Hepatocyte (in vitro differentiated cells): Measurements from ENCODE around the gene ALDH1B1. TPM values are rescaled to one million over a fixed set of nuclear protein-coding genes. Genes with fewer than 3 reads are reported as not detected.

ENCODE experiments used
- DNase-seq: peaks from one replicate; pipeline ENCODE4 v3.0.0-alpha.2; 2016; ENCODE audit warnings: low spot score
- H2AFZ ChIP-seq: fragments of 200-600 bp; sonication (generic); 2 replicates; pipeline ENCODE4 v1.6.0; 2016; ENCODE audit warnings: antibody characterized with exemption, mild to moderate bottlenecking
- H3K27ac ChIP-seq: fragments of 200-600 bp; sonication (generic); 2 replicates; pipeline ENCODE4 v1.5.1; 2016; ENCODE audit warnings: mild to moderate bottlenecking
- H3K27me3 ChIP-seq: fragments of 200-600 bp; sonication (generic); 2 replicates; pipeline ENCODE4 v1.6.1; 2016
- H3K36me3 ChIP-seq: fragments of 200-600 bp; sonication (generic); replicated peaks from 2 replicates; pipeline ENCODE4 v1.5.1; 2016; ENCODE audit warnings: low read depth; ENCODE audit not compliant: insufficient read depth
- H3K4me1 ChIP-seq: fragments of 200-600 bp; sonication (generic); 2 replicates; pipeline ENCODE4 v1.5.1; 2016; ENCODE audit warnings: mild to moderate bottlenecking, moderate library complexity; ENCODE audit not compliant: insufficient read depth
- H3K4me2 ChIP-seq: fragments of 200-600 bp; sonication (generic); 2 replicates; pipeline ENCODE4 v1.6.0; 2016
- H3K4me3 ChIP-seq: fragments of 200-600 bp; sonication (generic); 2 replicates; pipeline ENCODE4 v1.5.1; 2016; ENCODE audit warnings: mild to moderate bottlenecking
- H3K79me2 ChIP-seq: fragments of 200-600 bp; sonication (generic); 2 replicates; pipeline ENCODE4 v1.6.0; 2017; ENCODE audit warnings: mild to moderate bottlenecking
- H3K9me2 ChIP-seq: fragments of 200-600 bp; sonication (generic); replicated peaks from 2 replicates; pipeline ENCODE4 v1.6.0; 2017; ENCODE audit warnings: mild to moderate bottlenecking; ENCODE audit not compliant: insufficient read depth
- H3K9me3 ChIP-seq: fragments of 200-600 bp; sonication (generic); 2 replicates; pipeline ENCODE4 v1.5.1; 2016; ENCODE audit warnings: low read depth, mild to moderate bottlenecking
- H4K20me1 ChIP-seq: fragments of 200-600 bp; sonication (generic); 2 replicates; pipeline ENCODE4 v1.6.0; 2016; ENCODE audit warnings: mild to moderate bottlenecking; ENCODE audit not compliant: insufficient read depth, poor library complexity, severe bottlenecking
- EZH2 ChIP-seq: fragments of 200-600 bp; sonication (generic); IDR thresholded peaks from 2 replicates; pipeline ENCODE4 v1.6.1; 2016; ENCODE audit warnings: antibody characterized with exemption, mild to moderate bottlenecking, borderline replicate concordance
- EZH2phosphoT487 ChIP-seq: fragments of 200-600 bp; sonication (generic); IDR thresholded peaks from one replicate; pipeline ENCODE4 v1.6.1; 2018; ENCODE audit warnings: antibody characterized with exemption, mild to moderate bottlenecking, low read depth, moderate library complexity; ENCODE audit not compliant: unreplicated experiment, severe bottlenecking
- WGBS: methylation state at CpG from one replicate; pipeline ENCODE4 v1.1.6; 2016; ENCODE audit warnings: low lambda C conversion rate; ENCODE audit errors: missing lambda C conversion rate; 5-methylcytosine and 5-hydroxymethylcytosine counted together
- polyA plus RNA-seq: library from polyadenylated mRNA; unstranded; fragments of >200 nt; fragmentation: Nextera tagmentation; extraction: Ambion mirVana; gene quantifications from 2 replicates; pipeline ENCODE4 v1.2.1, GENCODE V29; 2016
- total RNA-seq: library from RNA; depleted of rRNA; stranded (reverse); fragments of >200 nt; gene quantifications from 2 replicates; pipeline ENCODE4 v1.2.3, GENCODE V29; 2014
- TF ChIP-seq, protein P1 (sequence below): fragments of 200-600 bp; sonication (generic); IDR thresholded peaks from 2 replicates; pipeline ENCODE4 v1.5.1; 2016; ENCODE audit warnings: antibody characterized with exemption, mild to moderate bottlenecking; ENCODE audit not compliant: poor library complexity

ALDH1B1 gene
- total and polyA plus RNA-seq, 2 experiments from 2014 or later, result 30.9 to 45.8 TPM

- no peaks in the 10 kb centered on the region for H3K9me3 ChIP-seq
- no peaks in the 10 kb centered on the region for H3K36me3 ChIP-seq
- 73% methylated on average over 4 of the region's 4 CpGs for WGBS
- H3K27ac ChIP-seq, result no peak overlapping the region
- no peak overlapping the region for H2AFZ ChIP-seq
- no peak overlapping the region for H3K4me3 ChIP-seq
- H3K27me3 ChIP-seq, result peaks cover 28% of the 10 kb centered on the region
- H3K4me1 ChIP-seq, result no peaks in the 10 kb centered on the region
- TF ChIP-seq EZH2 (no peak), EZH2phosphoT487 (no peak)
- TF ChIP-seq, protein P1, sequence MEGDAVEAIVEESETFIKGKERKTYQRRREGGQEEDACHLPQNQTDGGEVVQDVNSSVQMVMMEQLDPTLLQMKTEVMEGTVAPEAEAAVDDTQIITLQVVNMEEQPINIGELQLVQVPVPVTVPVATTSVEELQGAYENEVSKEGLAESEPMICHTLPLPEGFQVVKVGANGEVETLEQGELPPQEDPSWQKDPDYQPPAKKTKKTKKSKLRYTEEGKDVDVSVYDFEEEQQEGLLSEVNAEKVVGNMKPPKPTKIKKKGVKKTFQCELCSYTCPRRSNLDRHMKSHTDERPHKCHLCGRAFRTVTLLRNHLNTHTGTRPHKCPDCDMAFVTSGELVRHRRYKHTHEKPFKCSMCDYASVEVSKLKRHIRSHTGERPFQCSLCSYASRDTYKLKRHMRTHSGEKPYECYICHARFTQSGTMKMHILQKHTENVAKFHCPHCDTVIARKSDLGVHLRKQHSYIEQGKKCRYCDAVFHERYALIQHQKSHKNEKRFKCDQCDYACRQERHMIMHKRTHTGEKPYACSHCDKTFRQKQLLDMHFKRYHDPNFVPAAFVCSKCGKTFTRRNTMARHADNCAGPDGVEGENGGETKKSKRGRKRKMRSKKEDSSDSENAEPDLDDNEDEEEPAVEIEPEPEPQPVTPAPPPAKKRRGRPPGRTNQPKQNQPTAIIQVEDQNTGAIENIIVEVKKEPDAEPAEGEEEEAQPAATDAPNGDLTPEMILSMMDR, result no peak
- no peak overlapping the region for H3K4me2 ChIP-seq
- no peaks in the 10 kb centered on the region for H4K20me1 ChIP-seq
- H3K9me2 ChIP-seq, result no peaks in the 10 kb centered on the region
- DNase-seq, result no peak
- H3K79me2 ChIP-seq, result no peaks in the 10 kb centered on the region
Observed at GRCh38 chr9:38408719-38409118, 16.2 kb downstream of the ALDH1B1 start.

- TF ChIP-seq EZH2phosphoT487 (no peak), EZH2 (no peak)
- TF ChIP-seq, protein P1, result no peak
- Histone ChIP-seq H3K36me3 (no peaks in the 10 kb centered on the region), H3K4me2 (no peak overlapping the region), H3K9me3 (no peaks in the 10 kb centered on the region), H3K9me2 (no peaks in the 10 kb centered on the region), H4K20me1 (no peaks in the 10 kb centered on the region), H3K27me3 (peaks cover 8% of the 10 kb centered on the region), H3K27ac (no peak overlapping the region), H3K79me2 (no peaks in the 10 kb centered on the region), H3K4me1 (no peaks in the 10 kb centered on the region), H3K4me3 (no peak overlapping the region), H2AFZ (no peak overlapping the region)
- 33% methylated on average over 6 of the region's 6 CpGs for WGBS
- no peak for DNase-seq
Observed at GRCh38 chr9:38412751-38413150, 20.2 kb downstream of the ALDH1B1 start.

GRCh38 chr9:38413283-38413682, 20.8 kb downstream of the ALDH1B1 start:
- no peaks in the 10 kb centered on the region for H3K36me3 ChIP-seq
- H3K27ac ChIP-seq, result no peak overlapping the region
- H3K4me3 ChIP-seq, result no peak overlapping the region
- no peaks in the 10 kb centered on the region for H4K20me1 ChIP-seq
- no peak overlapping the region for H3K4me2 ChIP-seq
- no peaks in the 10 kb centered on the region for H3K79me2 ChIP-seq
- no peak overlapping the region for H2AFZ ChIP-seq
- no peak for DNase-seq
- H3K9me3 ChIP-seq, result no peaks in the 10 kb centered on the region
- no peaks in the 10 kb centered on the region for H3K4me1 ChIP-seq
- TF ChIP-seq, protein P1, result no peak
- TF ChIP-seq EZH2phosphoT487, result no peak
- no peak for TF ChIP-seq EZH2
- WGBS, result 82% methylated on average over 7 of the region's 7 CpGs
- H3K27me3 ChIP-seq, result peaks cover 8% of the 10 kb centered on the region
- no peaks in the 10 kb centered on the region for H3K9me2 ChIP-seq

DNA sequence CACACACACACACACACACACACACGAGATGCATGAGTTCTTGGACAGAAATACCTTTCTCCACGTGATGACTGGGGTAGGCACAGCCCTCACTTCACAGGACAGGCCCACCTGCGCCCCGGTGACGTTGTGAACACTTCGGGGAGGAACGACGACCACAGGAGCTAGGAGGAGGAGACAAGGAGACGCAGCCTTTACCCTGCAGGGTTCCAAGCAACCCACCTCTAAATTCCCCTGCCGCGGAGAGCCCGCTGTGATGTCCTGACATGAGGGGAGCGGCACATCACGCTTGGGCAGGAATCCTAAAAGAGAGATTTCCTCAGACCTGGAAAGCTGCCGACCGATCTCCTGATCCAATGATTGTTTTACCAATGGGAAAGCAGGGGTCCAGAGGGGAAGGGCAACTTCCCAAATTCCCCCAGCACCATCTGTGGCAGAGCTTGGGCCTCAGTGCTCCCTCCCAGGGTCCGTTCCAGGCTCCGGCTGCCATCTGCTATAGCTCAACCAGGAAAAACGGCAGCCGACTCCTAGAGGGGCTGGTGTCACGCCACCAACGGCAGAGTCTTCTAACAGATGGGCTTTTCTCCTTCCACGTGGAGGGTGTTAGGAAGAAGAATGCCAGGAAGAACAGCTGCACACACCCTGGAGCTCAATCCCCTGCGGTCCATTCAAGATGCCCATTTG, 21.7 kb downstream of the ALDH1B1 start:
- H3K79me2 ChIP-seq, result no peaks in the 10 kb centered on the region
- no peak for TF ChIP-seq EZH2phosphoT487
- no peak for TF ChIP-seq EZH2
- TF ChIP-seq, protein P1, result no peak
- no peak overlapping the region for H3K4me2 ChIP-seq
- no peaks in the 10 kb centered on the region for H3K4me1 ChIP-seq
- H3K27ac ChIP-seq, result no peak overlapping the region
- no peaks in the 10 kb centered on the region for H3K9me2 ChIP-seq
- no peaks in the 10 kb centered on the region for H4K20me1 ChIP-seq
- no peak for DNase-seq
- WGBS, result 80% methylated on average over 24 of the region's 24 CpGs
- no peaks in the 10 kb centered on the region for H3K9me3 ChIP-seq
- no peak overlapping the region for H2AFZ ChIP-seq
- H3K36me3 ChIP-seq, result no peaks in the 10 kb centered on the region
- H3K4me3 ChIP-seq, result no peak overlapping the region
- peaks cover 14% of the 10 kb centered on the region for H3K27me3 ChIP-seq
